GM12878 (cell line): ENCODE measurements around the gene METTL2B. TPM values are rescaled to one million over a fixed set of nuclear protein-coding genes. Genes with fewer than 3 reads are reported as not detected.

ENCODE experiments used
- CEBPB ChIP-seq, 2 experiments: fragments of 150-350 bp in 1 of 2; IDR thresholded peaks; 2 replicates each; pipeline ENCODE4 v1.6.1; 2012 to 2014; ENCODE audit warnings: low read depth in 2 of 2, low read length in 2 of 2, borderline replicate concordance in 1 of 2, inconsistent platforms in 1 of 2
- CUX1 ChIP-seq: IDR thresholded peaks from 2 replicates; pipeline ENCODE4 v1.6.1; 2012; ENCODE audit warnings: improper control_type of control experiment, low read depth, low read length; ENCODE audit not compliant: insufficient replicate concordance
- EGR1 ChIP-seq, 2 experiments: IDR thresholded peaks; 1 replicate in 1 of 2; 2 replicates in 1 of 2; pipeline ENCODE4 v1.6.1; 2011 to 2012; ENCODE audit warnings: low read depth in 2 of 2, low read length in 2 of 2, borderline replicate concordance in 1 of 2, mild to moderate bottlenecking in 1 of 2, moderate library complexity in 1 of 2
- HDGF ChIP-seq: fragments of 450-650 bp; IDR thresholded peaks from 2 replicates; pipeline ENCODE4 v1.6.1; 2016; ENCODE audit warnings: antibody characterized with exemption
- IRF3 ChIP-seq: fragments of 450-650 bp; IDR thresholded peaks from 2 replicates; pipeline ENCODE4 v1.6.1; 2014; ENCODE audit warnings: mild to moderate bottlenecking
- IRF4 ChIP-seq: IDR thresholded peaks from 2 replicates; pipeline ENCODE4 v1.6.1; 2011; ENCODE audit warnings: low read depth, low read length
- KLF5 ChIP-seq: fragments of 450-650 bp; IDR thresholded peaks from 2 replicates; pipeline ENCODE4 v1.6.1; 2014; ENCODE audit warnings: mild to moderate bottlenecking; ENCODE audit not compliant: partially characterized antibody
- PKNOX1 ChIP-seq: fragments of 450-650 bp; IDR thresholded peaks from 2 replicates; pipeline ENCODE4 v1.6.1; 2016; ENCODE audit warnings: mild to moderate bottlenecking
- SKIL ChIP-seq: fragments of 450-650 bp; IDR thresholded peaks from 2 replicates; pipeline ENCODE4 v1.6.1; 2017; ENCODE audit warnings: mild to moderate bottlenecking, low read depth, inconsistent platforms; ENCODE audit not compliant: poor library complexity, severe bottlenecking
- SMAD5 ChIP-seq: IDR thresholded peaks from 2 replicates; pipeline ENCODE4 v1.6.1; 2016; ENCODE audit warnings: antibody characterized with exemption, low read depth
- SP1 ChIP-seq: IDR thresholded peaks from one replicate; pipeline ENCODE4 v1.6.1; 2011; ENCODE audit warnings: low read depth, low read length
- TBL1XR1 ChIP-seq: IDR thresholded peaks from 2 replicates; pipeline ENCODE4 v1.6.1; 2012; ENCODE audit warnings: low read depth, low read length, improper control_type of control experiment
- ZNF384 ChIP-seq: IDR thresholded peaks from 2 replicates; pipeline ENCODE4 v1.6.1; 2012; ENCODE audit warnings: low read depth, mild to moderate bottlenecking, low read length, improper control_type of control experiment, borderline replicate concordance
- ZSCAN29 ChIP-seq: fragments of 450-650 bp; IDR thresholded peaks from 2 replicates; pipeline ENCODE4 v1.6.1; 2017; ENCODE audit warnings: mild to moderate bottlenecking, moderate library complexity
- polyA plus RNA-seq, 11 experiments: library from polyadenylated mRNA; depleted of rRNA in 4 of 11; unstranded in 6 of 11; stranded (reverse) in 5 of 11; fragments of >200 nt; fragmentation: Nextera tagmentation in 4 of 11; fragmentation: Illumina TruSeq in 1 of 11; extraction: Ambion mirVana in 4 of 11; extraction: Trizol in 1 of 11; gene quantifications; 1 replicate in 1 of 11; 2 replicates in 10 of 11; pipeline versions ENCODE4 v1.2.1 to v1.2.3, GENCODE V29; 2011 to 2016; ENCODE audit warnings: inconsistent platforms in 2 of 11, missing spikeins in 2 of 11, low read depth in 1 of 11
- total RNA-seq, 4 experiments: library from RNA; depleted of rRNA in 3 of 4; stranded (reverse); fragments of >200 nt in 3 of 4; fragmentation: Illumina TruSeq in 1 of 4; extraction: Trizol in 1 of 4; gene quantifications; 2 replicates each; pipeline versions ENCODE4 v1.2.1 to v1.2.3, GENCODE V29; 2013 to 2021
- TF ChIP-seq, protein P1 (sequence below): fragments of 450-650 bp; IDR thresholded peaks from 2 replicates; pipeline ENCODE4 v1.6.1; 2017; ENCODE audit warnings: mild to moderate bottlenecking, moderate library complexity

METTL2B gene
- total and polyA plus RNA-seq, 10 of the 15 experiments (the other 5 are each of a cell fraction or from before 2014, with no cell fraction given): 18.9 to 48.4 (median 37.3) TPM

- TF ChIP-seq CUX1 (no peak), IRF3 (no peak), PKNOX1 (peak; percentile 17; the same call in 1 of the 2 replicates), SMAD5 (no peak), ZNF384 (no peak), SKIL (peak; percentile 63), SP1 (no peak), TBL1XR1 (no peak), IRF4 (no peak), CEBPB (IDR thresholded peaks at IDR 0.05; ENCODE audit: borderline replicate concordance in 1 of 2, low read depth in 2 of 2, low read length in 2 of 2) (no peak), HDGF (no peak), ZSCAN29 (no peak), EGR1 (IDR thresholded peaks at IDR 0.05; ENCODE audit: borderline replicate concordance in 1 of 2, low read depth in 2 of 2, low read length in 2 of 2) (no peak), KLF5 (no peak)
- TF ChIP-seq, protein P1, sequence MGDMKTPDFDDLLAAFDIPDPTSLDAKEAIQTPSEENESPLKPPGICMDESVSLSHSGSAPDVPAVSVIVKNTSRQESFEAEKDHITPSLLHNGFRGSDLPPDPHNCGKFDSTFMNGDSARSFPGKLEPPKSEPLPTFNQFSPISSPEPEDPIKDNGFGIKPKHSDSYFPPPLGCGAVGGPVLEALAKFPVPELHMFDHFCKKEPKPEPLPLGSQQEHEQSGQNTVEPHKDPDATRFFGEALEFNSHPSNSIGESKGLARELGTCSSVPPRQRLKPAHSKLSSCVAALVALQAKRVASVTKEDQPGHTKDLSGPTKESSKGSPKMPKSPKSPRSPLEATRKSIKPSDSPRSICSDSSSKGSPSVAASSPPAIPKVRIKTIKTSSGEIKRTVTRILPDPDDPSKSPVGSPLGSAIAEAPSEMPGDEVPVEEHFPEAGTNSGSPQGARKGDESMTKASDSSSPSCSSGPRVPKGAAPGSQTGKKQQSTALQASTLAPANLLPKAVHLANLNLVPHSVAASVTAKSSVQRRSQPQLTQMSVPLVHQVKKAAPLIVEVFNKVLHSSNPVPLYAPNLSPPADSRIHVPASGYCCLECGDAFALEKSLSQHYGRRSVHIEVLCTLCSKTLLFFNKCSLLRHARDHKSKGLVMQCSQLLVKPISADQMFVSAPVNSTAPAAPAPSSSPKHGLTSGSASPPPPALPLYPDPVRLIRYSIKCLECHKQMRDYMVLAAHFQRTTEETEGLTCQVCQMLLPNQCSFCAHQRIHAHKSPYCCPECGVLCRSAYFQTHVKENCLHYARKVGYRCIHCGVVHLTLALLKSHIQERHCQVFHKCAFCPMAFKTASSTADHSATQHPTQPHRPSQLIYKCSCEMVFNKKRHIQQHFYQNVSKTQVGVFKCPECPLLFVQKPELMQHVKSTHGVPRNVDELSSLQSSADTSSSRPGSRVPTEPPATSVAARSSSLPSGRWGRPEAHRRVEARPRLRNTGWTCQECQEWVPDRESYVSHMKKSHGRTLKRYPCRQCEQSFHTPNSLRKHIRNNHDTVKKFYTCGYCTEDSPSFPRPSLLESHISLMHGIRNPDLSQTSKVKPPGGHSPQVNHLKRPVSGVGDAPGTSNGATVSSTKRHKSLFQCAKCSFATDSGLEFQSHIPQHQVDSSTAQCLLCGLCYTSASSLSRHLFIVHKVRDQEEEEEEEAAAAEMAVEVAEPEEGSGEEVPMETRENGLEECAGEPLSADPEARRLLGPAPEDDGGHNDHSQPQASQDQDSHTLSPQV: no peak
Observed at GRCh38 chr7:128458956-128459355, 17.6 kb upstream of the METTL2B start (continued).
